Esophagus squamous epithelium (tissue), 5 donors: Measurements from ENCODE around the gene TBX5. TPM values are rescaled to one million over a fixed set of nuclear protein-coding genes. Genes with fewer than 3 reads are reported as not detected.

ENCODE experiments used
- DNase-seq: peaks from one replicate; lab custom pipeline; 2025; lab: John Stamatoyannopoulos, UW
- H3K27ac ChIP-seq, 4 donors: fragments of 200-600 bp; sonication (generic); one replicate each; pipeline ENCODE4 v1.5.1; 2016 to 2019; ENCODE audit warnings: mild to moderate bottlenecking in 1 of 4
- H3K27me3 ChIP-seq, 4 donors: fragments of 200-600 bp; sonication (generic); 1 replicate in 3 of 4; 2 replicates in 1 of 4; pipeline versions ENCODE4 v1.5.1 to v1.6.0; 2017 to 2021; ENCODE audit warnings: antibody characterized with exemption in 1 of 4
- H3K36me3 ChIP-seq, 3 donors: fragments of 200-600 bp; sonication (generic); one replicate each; pipeline ENCODE4 v1.5.1; 2016 to 2019
- H3K4me1 ChIP-seq, 3 donors: fragments of 200-600 bp; sonication (generic); one replicate each; pipeline ENCODE4 v1.5.1; 2017 to 2019
- H3K4me3 ChIP-seq, 4 donors: fragments of 200-600 bp; sonication (generic); 1 replicate in 3 of 4; 2 replicates in 1 of 4; pipeline ENCODE4 v1.5.1; 2016 to 2019; ENCODE audit warnings: mild to moderate bottlenecking in 2 of 4, moderate library complexity in 1 of 4
- H3K9me3 ChIP-seq, 3 donors: fragments of 200-600 bp; sonication (generic); one replicate each; pipeline ENCODE4 v1.5.1; 2016 to 2019
- POLR2A ChIP-seq, 4 donors: fragments of 450-650 bp; IDR thresholded peaks; one replicate each; pipeline ENCODE4 v1.6.1; 2017; ENCODE audit warnings: antibody characterized with exemption in 4 of 4, mild to moderate bottlenecking in 4 of 4, moderate library complexity in 3 of 4
- WGBS, 2 donors: methylation state at CpG; one replicate each; pipeline ENCODE4 v1.1.5; 2018; 5-methylcytosine and 5-hydroxymethylcytosine counted together
- intact Hi-C: fragments of 100-400 bp; cut with DNase I; formaldehyde crosslinking; loops from one replicate; pipeline ENCODE4 v1.15.0; 2022
- total RNA-seq, 4 donors: library from RNA; depleted of rRNA; stranded (reverse); fragments of >200 nt; gene quantifications; one replicate each; pipeline ENCODE4 v1.1.0, GENCODE V29; 2016
- TF ChIP-seq, protein P1 (sequence below), 6 experiments: fragments of 450-650 bp in 4 of 6; fragments of 200-600 bp in 2 of 6; sonication (generic) in 2 of 6; IDR thresholded peaks; one replicate each; pipeline ENCODE4 v1.5.1; 2016 to 2019; ENCODE audit warnings: antibody characterized with exemption in 6 of 6, mild to moderate bottlenecking in 4 of 6, moderate library complexity in 4 of 6
- donor health status: DM: yes; HTN: yes; CAD: no.

The TBX5 gene
- total RNA-seq, 4 donors from 2014 or later, result 0.38 to 2.9 (median 1.5) TPM

DNA sequence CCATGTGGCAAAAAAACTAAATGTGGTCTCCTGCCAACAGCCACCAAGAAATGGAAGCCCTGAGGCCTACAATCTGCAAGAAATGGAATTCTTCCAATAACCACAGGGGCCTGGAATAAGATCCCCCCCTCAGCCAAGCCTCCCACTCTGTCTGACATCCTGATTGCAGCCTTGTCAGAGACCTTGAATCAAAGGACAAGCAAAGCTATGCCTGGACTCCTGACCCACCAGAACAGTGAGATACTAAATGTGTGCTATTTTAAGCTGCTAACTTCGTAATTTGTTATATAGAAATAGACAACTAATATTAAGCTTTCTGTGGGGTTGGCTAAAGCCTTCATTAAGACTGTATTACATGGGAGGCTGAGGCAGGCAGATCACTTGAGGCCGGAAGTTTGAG is 77.7 kb downstream of the TBX5 start:
- H3K36me3 ChIP-seq, result no peaks in the 10 kb centered on the region
- no peaks in the 10 kb centered on the region for H3K27me3 ChIP-seq
- no peak overlapping the region for H3K27ac ChIP-seq
- H3K4me1 ChIP-seq, result no peaks in the 10 kb centered on the region
- intact Hi-C loops, result no loop called here
- DNase-seq, result no peak
- H3K9me3 ChIP-seq, result no peaks in the 10 kb centered on the region
- no peak overlapping the region for H3K4me3 ChIP-seq
- TF ChIP-seq POLR2A (IDR thresholded peaks at IDR 0.05), result no peak
- TF ChIP-seq, protein P1, sequence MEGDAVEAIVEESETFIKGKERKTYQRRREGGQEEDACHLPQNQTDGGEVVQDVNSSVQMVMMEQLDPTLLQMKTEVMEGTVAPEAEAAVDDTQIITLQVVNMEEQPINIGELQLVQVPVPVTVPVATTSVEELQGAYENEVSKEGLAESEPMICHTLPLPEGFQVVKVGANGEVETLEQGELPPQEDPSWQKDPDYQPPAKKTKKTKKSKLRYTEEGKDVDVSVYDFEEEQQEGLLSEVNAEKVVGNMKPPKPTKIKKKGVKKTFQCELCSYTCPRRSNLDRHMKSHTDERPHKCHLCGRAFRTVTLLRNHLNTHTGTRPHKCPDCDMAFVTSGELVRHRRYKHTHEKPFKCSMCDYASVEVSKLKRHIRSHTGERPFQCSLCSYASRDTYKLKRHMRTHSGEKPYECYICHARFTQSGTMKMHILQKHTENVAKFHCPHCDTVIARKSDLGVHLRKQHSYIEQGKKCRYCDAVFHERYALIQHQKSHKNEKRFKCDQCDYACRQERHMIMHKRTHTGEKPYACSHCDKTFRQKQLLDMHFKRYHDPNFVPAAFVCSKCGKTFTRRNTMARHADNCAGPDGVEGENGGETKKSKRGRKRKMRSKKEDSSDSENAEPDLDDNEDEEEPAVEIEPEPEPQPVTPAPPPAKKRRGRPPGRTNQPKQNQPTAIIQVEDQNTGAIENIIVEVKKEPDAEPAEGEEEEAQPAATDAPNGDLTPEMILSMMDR (IDR thresholded peaks at IDR 0.05), result no peak
- 56 to 68% methylated on average over 2 of the region's 2 CpGs for WGBS, 2 donors

DNA sequence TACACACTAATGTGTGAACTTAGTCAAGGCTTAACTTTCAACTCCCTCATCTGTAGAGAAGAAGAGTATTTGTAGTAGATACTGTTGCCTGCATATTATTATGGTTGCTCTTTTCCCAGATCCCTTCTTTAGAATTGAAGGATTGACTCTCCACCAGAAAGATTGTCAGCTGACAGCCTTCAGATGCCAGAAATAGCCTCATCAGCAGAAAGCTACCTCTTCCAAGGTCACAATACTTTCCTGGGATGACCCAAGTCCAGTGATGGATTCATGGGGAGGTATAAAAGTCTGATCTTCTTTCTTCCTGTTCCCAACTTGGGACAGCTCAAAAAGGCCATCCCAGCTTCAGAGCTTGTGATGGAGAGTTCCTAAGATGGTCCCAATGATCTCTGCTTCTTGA is 78.2 kb downstream of the TBX5 start:
- TF ChIP-seq, protein P1 (IDR thresholded peaks at IDR 0.05), result no peak
- no peak for TF ChIP-seq POLR2A (IDR thresholded peaks at IDR 0.05)
- intact Hi-C loops, result no loop called here
- Histone ChIP-seq H3K27me3 (no peaks in the 10 kb centered on the region), H3K36me3 (no peaks in the 10 kb centered on the region), H3K27ac (no peak overlapping the region), H3K4me1 (no peaks in the 10 kb centered on the region), H3K9me3 (no peaks in the 10 kb centered on the region), H3K4me3 (no peak overlapping the region)
- DNase-seq, result no peak

DNA sequence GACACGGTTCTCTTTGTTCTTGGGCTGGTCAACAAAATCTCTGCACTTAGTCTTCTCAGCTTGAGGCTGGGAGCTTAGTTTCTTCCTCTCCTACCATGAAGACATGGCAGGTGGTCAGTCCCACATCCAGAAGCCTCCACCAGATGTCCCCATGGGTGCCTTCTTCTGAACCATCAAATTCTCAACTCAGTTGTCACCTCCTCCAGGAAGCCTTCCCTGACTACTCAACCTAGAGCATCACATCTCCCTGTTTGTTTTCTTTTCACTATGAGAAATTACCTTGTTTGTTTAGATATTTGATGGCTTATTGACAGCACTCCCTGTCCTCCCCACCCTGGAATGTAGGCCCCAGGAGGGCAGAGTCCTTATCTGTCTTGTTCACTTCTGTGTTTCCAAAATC is 84.4 kb downstream of the TBX5 start:
- no CpG with 5 or more reads among the region's 1 CpG for WGBS, 2 donors
- no peak for DNase-seq
- H3K27me3 ChIP-seq, result no peaks in the 10 kb centered on the region
- H3K36me3 ChIP-seq, result no peaks in the 10 kb centered on the region
- no peak overlapping the region for H3K27ac ChIP-seq
- no peak overlapping the region for H3K4me3 ChIP-seq
- no peaks in the 10 kb centered on the region for H3K4me1 ChIP-seq
- no peak for TF ChIP-seq POLR2A (IDR thresholded peaks at IDR 0.05)
- TF ChIP-seq, protein P1 (IDR thresholded peaks at IDR 0.05), result no peak
- no peaks in the 10 kb centered on the region for H3K9me3 ChIP-seq
- intact Hi-C loops, result no loop called here

DNA sequence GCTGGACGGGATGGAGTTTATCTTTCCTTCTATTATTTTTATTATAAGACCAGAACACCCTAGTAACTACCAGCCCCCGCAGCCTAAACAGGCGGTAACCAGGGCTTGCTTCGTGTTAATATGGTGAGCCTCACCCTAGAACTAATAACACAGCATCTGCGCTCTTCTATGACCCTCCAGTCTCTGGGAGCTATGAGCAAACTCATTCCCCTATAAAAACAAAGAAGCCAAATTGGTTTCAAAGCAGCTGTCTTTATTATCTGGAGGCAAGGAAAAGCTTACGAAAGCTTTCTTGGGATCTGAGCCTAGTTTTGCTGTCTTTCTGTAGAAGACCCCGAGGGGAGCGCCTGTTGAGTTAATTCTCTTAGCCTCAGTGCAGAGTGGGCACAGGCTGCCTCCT is 85.0 kb downstream of the TBX5 start:
- no peak overlapping the region for H3K27ac ChIP-seq
- no peak overlapping the region for H3K4me3 ChIP-seq
- no peak for TF ChIP-seq POLR2A (IDR thresholded peaks at IDR 0.05)
- TF ChIP-seq, protein P1 (IDR thresholded peaks at IDR 0.05), result no peak
- 61 to 83% methylated on average over 8 of the region's 8 CpGs for WGBS, 2 donors
- no peaks in the 10 kb centered on the region for H3K4me1 ChIP-seq
- no peak for DNase-seq
- H3K9me3 ChIP-seq, result no peaks in the 10 kb centered on the region
- H3K27me3 ChIP-seq, result no peaks in the 10 kb centered on the region
- intact Hi-C loops, result no loop called here
- H3K36me3 ChIP-seq, result no peaks in the 10 kb centered on the region

DNA sequence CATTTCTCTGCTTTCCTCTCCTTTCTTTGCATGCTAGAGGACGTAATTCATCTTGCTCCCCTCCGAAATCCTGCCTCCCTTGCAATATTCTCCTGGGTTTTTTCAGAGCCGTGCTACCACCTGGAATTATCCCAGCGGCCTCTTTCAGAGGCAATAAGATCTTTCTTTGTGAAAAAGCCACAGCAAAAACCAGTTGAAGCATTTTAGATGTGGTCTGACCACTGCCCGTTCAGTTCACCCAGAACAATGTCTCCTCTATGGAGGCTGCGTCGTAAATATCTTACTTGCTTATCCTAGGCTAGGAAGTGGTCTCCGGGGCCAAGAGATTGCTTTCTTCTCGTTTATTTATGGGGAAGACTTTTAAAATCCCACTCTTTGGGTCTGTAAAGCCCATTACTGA is 85.8 kb downstream of the TBX5 start:
- Histone ChIP-seq H3K4me1 (no peaks in the 10 kb centered on the region), H3K4me3 (no peak overlapping the region), H3K9me3 (no peaks in the 10 kb centered on the region), H3K27ac (no peak overlapping the region), H3K27me3 (no peaks in the 10 kb centered on the region), H3K36me3 (no peaks in the 10 kb centered on the region)
- TF ChIP-seq, protein P1 (IDR thresholded peaks at IDR 0.05), result no peak
- TF ChIP-seq POLR2A (IDR thresholded peaks at IDR 0.05), result no peak
- DNase-seq, result no peak
- intact Hi-C loops, result no loop called here
- 69 to 71% methylated on average over 9 of the region's 9 CpGs for WGBS, 2 donors
